ENCODE measurements around the gene HCFC1R1. TPM values are rescaled to one million over a fixed set of nuclear protein-coding genes. Genes with fewer than 3 reads are reported as not detected.
A peak's percentile ranks its signal among the peaks of the same experiment; 100 is the strongest.

HCFC1R1 gene
- total RNA-seq, 1 experiment from 2014 or later: 46.6 TPM

DNA sequence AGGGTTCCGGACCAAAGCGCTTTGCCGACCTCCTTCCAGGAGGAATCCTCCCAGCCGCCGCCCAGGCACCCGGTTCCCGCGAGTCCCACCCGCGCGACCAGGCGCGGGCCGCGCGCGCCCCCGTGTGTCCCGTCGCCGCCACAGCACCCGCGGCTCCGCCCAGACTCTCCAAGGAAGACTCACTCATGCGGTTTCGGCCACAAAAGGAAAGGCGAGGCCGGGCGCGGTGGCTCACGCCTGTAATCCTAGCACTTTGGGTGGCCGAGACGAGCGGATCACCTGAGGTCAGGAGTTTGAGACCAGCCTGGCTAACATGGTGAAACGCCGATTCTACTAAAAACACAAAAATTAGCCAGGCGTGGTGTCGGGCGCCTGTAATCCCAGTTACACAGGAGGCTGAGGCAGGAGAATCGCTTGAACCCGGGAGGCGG, 40.0 kb downstream of the HCFC1R1 start:
- no peak overlapping the region for H3K27ac ChIP-seq (ENCODE audit: low read depth, low read length, poor library complexity, severe bottlenecking)
- intact Hi-C loops (cut with micrococcal nuclease; ENCODE audit: unreplicated experiment): no loop called here
- no peaks in the 10 kb centered on the region for H3K27me3 ChIP-seq (replicated peaks; ENCODE audit: insufficient read depth, low read depth, low read length, poor library complexity)
- H3K9me3 ChIP-seq (ENCODE audit: low read depth, low read length, poor library complexity, severe bottlenecking): no peaks in the 10 kb centered on the region
- TF ChIP-seq EZH2 (IDR thresholded peaks at IDR 0.05; ENCODE audit: borderline replicate concordance, low read depth, low read length, poor library complexity, severe bottlenecking): no peak
- TF ChIP-seq CTCF (conservative IDR thresholded peaks at IDR 0.05; ENCODE audit: low read depth, low read length): peak; percentile 72
- H3K4me1 ChIP-seq (ENCODE audit: insufficient read depth, low read length, poor library complexity, severe bottlenecking): peaks cover 10% of the 10 kb centered on the region
- no peaks in the 10 kb centered on the region for H3K36me3 ChIP-seq (ENCODE audit: insufficient read depth, low read length, poor library complexity, severe bottlenecking)
- ChIA-PET CTCF (no interaction called here), POLR2A (ENCODE audit: low non-redundant PET) (no interaction called here)
- peak; percentile 88 for DNase-seq (ENCODE audit: low spot score)
- no TSS peak for BruUV-seq (replicated peaks)
- H3K4me3 ChIP-seq (ENCODE audit: low read depth, low read length, poor library complexity, severe bottlenecking): no peak overlapping the region

GRCh38 chr16:2982402-2982801, 41.3 kb downstream of the HCFC1R1 start:
- no peak for DNase-seq (ENCODE audit: low spot score)
- Histone ChIP-seq H3K36me3 (ENCODE audit: insufficient read depth, low read length, poor library complexity, severe bottlenecking) (no peaks in the 10 kb centered on the region), H3K4me3 (ENCODE audit: low read depth, low read length, poor library complexity, severe bottlenecking) (no peak overlapping the region), H3K27ac (ENCODE audit: low read depth, low read length, poor library complexity, severe bottlenecking) (no peak overlapping the region), H3K9me3 (ENCODE audit: low read depth, low read length, poor library complexity, severe bottlenecking) (no peaks in the 10 kb centered on the region), H3K27me3 (replicated peaks; ENCODE audit: insufficient read depth, low read depth, low read length, poor library complexity) (no peaks in the 10 kb centered on the region), H3K4me1 (ENCODE audit: insufficient read depth, low read length, poor library complexity, severe bottlenecking) (peaks cover 10% of the 10 kb centered on the region)
- intact Hi-C loops (cut with micrococcal nuclease; ENCODE audit: unreplicated experiment): no loop called here
- ChIA-PET POLR2A (ENCODE audit: low non-redundant PET) (interaction anchor here (0.7 kb wide), 1 partner anchor 18 kb away, joined by 12 read pairs; no protein-coding TSS in a partner anchor), CTCF (interaction anchor here (0.7 kb wide), 1 partner anchor 318 kb away, joined by 7 read pairs; no protein-coding TSS in a partner anchor)
- TF ChIP-seq CTCF (conservative IDR thresholded peaks at IDR 0.05; ENCODE audit: low read depth, low read length) (no peak), EZH2 (IDR thresholded peaks at IDR 0.05; ENCODE audit: borderline replicate concordance, low read depth, low read length, poor library complexity, severe bottlenecking) (no peak)
- BruUV-seq (replicated peaks): no TSS peak

GRCh38 chr16:2981899-2982250, 41.9 kb downstream of the HCFC1R1 start:
- Histone ChIP-seq H3K4me3 (ENCODE audit: low read depth, low read length, poor library complexity, severe bottlenecking) (no peak overlapping the region), H3K27me3 (replicated peaks; ENCODE audit: insufficient read depth, low read depth, low read length, poor library complexity) (no peaks in the 10 kb centered on the region), H3K36me3 (ENCODE audit: insufficient read depth, low read length, poor library complexity, severe bottlenecking) (peaks cover 3% of the 10 kb centered on the region), H3K4me1 (ENCODE audit: insufficient read depth, low read length, poor library complexity, severe bottlenecking) (peaks cover 10% of the 10 kb centered on the region), H3K27ac (ENCODE audit: low read depth, low read length, poor library complexity, severe bottlenecking) (no peak overlapping the region), H3K9me3 (ENCODE audit: low read depth, low read length, poor library complexity, severe bottlenecking) (no peaks in the 10 kb centered on the region)
- POLR2A ChIA-PET (ENCODE audit: low non-redundant PET): no interaction called here
- CTCF ChIA-PET: interaction anchor here (0.6 kb wide), 1 partner anchor 55 kb away, joined by 3 read pairs; no protein-coding TSS in a partner anchor
- no peak for DNase-seq (ENCODE audit: low spot score)
- no TSS peak for BruUV-seq (replicated peaks)
- TF ChIP-seq EZH2 (IDR thresholded peaks at IDR 0.05; ENCODE audit: borderline replicate concordance, low read depth, low read length, poor library complexity, severe bottlenecking): no peak
- TF ChIP-seq CTCF (conservative IDR thresholded peaks at IDR 0.05; ENCODE audit: low read depth, low read length): no peak
- intact Hi-C loops (cut with micrococcal nuclease; ENCODE audit: unreplicated experiment): no loop called here

Data from A673 (cell line).